Panc1 (cell line): ENCODE data around the gene BHLHE23.

Experiments
- POLR2AphosphoS5 ChIP-seq: IDR thresholded peaks from 2 replicates; pipeline ENCODE4 v1.6.1; 2012; ENCODE audit warnings: mild to moderate bottlenecking, low read depth, low read length, moderate library complexity
- SIN3A ChIP-seq: IDR thresholded peaks from 2 replicates; pipeline ENCODE4 v1.6.1; 2012; ENCODE audit warnings: low read depth, mild to moderate bottlenecking, low read length, moderate library complexity, borderline replicate concordance; ENCODE audit not compliant: insufficient read depth
- TCF7L2 ChIP-seq: IDR thresholded peaks from 2 replicates; pipeline ENCODE4 v1.6.1; 2011; ENCODE audit warnings: mild to moderate bottlenecking, low read depth, low read length, inconsistent platforms
- TF ChIP-seq, protein P1 (sequence below): fragments of 450-650 bp; IDR thresholded peaks from 2 replicates; pipeline ENCODE4 v1.5.1; 2017; ENCODE audit warnings: mild to moderate bottlenecking
- TF ChIP-seq, protein P2 (sequence below), 2 experiments: IDR thresholded peaks; 2 replicates each; pipeline ENCODE4 v1.6.1; 2011 to 2012; ENCODE audit warnings: low read depth in 2 of 2, control low read depth in 1 of 2, low read length in 1 of 2, mild to moderate bottlenecking in 1 of 2, moderate library complexity in 1 of 2; ENCODE audit not compliant: insufficient read depth in 1 of 2

DNA sequence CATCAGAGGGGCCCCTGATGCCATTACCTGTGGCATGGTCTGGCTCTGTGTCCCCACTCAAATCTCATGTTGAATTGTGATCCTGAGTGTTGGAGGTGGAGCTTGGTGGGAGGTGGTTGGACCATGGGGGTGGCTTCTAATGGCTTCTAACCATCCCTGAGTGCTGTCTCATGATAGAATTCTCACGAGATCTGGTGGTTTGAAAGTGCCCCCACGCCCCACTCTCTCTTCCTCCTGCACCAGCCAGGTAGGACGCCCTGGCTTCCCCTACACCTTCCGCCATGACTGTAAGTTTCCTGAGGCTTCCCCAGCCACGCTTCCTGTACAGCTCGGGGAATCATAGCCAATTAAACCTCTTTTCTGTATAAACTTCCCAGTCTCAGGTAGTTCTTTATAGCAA, 14.9 kb downstream of the BHLHE23 start:
- TF ChIP-seq, protein P1, sequence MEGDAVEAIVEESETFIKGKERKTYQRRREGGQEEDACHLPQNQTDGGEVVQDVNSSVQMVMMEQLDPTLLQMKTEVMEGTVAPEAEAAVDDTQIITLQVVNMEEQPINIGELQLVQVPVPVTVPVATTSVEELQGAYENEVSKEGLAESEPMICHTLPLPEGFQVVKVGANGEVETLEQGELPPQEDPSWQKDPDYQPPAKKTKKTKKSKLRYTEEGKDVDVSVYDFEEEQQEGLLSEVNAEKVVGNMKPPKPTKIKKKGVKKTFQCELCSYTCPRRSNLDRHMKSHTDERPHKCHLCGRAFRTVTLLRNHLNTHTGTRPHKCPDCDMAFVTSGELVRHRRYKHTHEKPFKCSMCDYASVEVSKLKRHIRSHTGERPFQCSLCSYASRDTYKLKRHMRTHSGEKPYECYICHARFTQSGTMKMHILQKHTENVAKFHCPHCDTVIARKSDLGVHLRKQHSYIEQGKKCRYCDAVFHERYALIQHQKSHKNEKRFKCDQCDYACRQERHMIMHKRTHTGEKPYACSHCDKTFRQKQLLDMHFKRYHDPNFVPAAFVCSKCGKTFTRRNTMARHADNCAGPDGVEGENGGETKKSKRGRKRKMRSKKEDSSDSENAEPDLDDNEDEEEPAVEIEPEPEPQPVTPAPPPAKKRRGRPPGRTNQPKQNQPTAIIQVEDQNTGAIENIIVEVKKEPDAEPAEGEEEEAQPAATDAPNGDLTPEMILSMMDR: no peak
- TF ChIP-seq POLR2AphosphoS5: no peak
- TF ChIP-seq, protein P2, sequence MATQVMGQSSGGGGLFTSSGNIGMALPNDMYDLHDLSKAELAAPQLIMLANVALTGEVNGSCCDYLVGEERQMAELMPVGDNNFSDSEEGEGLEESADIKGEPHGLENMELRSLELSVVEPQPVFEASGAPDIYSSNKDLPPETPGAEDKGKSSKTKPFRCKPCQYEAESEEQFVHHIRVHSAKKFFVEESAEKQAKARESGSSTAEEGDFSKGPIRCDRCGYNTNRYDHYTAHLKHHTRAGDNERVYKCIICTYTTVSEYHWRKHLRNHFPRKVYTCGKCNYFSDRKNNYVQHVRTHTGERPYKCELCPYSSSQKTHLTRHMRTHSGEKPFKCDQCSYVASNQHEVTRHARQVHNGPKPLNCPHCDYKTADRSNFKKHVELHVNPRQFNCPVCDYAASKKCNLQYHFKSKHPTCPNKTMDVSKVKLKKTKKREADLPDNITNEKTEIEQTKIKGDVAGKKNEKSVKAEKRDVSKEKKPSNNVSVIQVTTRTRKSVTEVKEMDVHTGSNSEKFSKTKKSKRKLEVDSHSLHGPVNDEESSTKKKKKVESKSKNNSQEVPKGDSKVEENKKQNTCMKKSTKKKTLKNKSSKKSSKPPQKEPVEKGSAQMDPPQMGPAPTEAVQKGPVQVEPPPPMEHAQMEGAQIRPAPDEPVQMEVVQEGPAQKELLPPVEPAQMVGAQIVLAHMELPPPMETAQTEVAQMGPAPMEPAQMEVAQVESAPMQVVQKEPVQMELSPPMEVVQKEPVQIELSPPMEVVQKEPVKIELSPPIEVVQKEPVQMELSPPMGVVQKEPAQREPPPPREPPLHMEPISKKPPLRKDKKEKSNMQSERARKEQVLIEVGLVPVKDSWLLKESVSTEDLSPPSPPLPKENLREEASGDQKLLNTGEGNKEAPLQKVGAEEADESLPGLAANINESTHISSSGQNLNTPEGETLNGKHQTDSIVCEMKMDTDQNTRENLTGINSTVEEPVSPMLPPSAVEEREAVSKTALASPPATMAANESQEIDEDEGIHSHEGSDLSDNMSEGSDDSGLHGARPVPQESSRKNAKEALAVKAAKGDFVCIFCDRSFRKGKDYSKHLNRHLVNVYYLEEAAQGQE (IDR thresholded peaks at IDR 0.05; ENCODE audit: insufficient read depth in 1 of 2, low read depth in 2 of 2, low read length in 1 of 2): no peak
- TF ChIP-seq TCF7L2: no peak
- TF ChIP-seq SIN3A: no peak
